OCI-M2 (cell line): ENCODE data around the gene IFFO2.

Experiments
- DNase-seq: peaks from one replicate; lab custom pipeline; 2025; ENCODE audit not compliant: unreplicated experiment; lab: John Stamatoyannopoulos, UW

IFFO2 gene

DNA sequence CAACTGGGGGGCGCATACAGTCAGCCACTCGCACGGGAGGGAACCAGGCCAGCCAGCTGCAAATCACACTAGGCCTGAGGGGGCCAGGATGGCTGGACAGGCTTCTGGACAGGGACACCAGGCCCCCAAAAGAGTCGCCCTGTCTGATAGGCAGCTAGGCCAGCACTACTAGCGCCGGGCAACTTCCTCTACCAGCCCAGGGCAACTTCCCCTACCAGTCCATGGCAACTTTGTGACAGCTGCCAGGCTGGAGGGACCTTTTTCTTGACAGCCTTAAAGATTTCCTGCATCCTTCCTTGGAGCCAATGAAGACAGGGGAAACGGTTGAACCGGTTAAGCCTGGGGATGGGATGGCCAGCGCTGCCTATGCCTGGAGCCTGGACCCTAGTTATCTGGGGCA lies 5.1 kb downstream of the IFFO2 start:
- DNase-seq, result no peak

DNA sequence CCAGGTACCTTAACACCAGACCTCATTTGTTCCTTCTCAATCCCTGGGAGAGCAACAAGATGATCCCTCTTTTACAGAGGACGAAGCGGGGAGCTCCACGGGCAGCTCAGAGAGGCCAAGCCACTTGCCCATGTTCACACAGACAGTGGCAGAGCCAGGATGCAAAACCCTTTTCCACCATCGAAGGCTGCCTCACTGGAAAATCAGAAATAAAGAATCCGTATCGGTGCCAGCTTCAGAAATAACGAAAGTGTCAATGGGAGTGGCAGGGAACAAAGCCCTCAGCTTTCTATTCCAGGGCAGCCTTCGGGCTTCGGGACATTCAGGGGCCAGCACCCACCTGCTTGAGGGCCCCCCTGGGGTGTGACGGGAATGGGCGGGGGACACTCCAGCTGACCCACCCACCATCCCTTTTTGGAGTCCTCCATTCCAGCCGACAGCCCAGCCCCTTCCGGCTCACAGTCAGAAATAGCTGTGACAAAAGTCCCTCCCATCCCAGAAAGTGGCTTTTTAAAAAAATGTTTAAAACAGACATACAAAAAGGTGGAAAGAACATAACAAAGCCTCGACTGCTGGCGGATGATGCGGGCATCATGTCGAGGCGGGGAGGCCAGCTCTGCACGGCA lies 6.0 kb downstream of the IFFO2 start:
- no peak for DNase-seq

- DNase-seq, result no peak
Observed at GRCh38 chr1:18949686-18950400, 6.6 kb downstream of the IFFO2 start.

- no peak for DNase-seq
Observed at GRCh38 chr1:18948913-18949685, 7.4 kb downstream of the IFFO2 start.

DNA sequence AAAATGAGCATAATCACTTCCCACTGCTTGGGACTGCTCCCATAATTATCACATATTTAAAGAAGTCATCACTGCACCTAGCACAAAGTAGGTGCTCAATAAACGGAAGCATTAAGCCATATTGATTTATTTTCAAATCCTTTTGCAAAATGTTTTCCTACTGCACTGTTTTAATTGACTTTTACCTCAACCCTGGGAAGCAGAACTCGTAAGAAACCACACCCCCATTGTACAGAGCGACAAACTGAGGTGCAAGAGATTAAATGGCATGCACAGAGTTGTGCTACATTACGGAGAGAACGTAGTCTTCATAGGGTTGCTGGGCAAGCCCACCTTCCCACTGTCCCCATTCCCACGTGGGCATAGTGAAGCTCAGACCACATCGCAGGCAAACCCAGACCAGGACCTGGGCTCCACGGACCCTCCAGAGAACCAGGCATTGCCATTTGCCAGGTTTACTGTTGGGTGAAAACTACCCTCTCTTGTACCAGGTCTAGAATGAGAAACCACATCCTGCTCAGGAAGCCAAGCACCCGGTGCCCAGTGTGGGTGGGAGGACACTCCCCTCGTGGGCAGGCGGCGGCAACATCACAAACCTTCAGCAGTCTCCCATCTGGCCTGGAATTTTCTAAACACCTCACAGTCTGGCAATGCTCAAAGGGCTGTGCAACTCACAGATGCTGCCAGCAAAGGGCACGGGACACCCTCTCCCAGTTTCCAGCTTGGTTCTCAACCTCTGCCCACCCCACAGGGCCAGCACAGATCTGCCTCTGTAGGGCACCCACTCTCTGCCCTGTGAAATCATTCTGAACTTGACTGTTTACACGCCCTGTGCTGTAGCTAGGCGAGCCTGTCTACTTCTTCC lies 8.2 kb downstream of the IFFO2 start:
- DNase-seq, result no peak

- DNase-seq, result no peak
Observed at GRCh38 chr1:18947570-18947969, 8.9 kb downstream of the IFFO2 start.

- no peak for DNase-seq
Observed at GRCh38 chr1:18946550-18947381, 9.7 kb downstream of the IFFO2 start.

DNA sequence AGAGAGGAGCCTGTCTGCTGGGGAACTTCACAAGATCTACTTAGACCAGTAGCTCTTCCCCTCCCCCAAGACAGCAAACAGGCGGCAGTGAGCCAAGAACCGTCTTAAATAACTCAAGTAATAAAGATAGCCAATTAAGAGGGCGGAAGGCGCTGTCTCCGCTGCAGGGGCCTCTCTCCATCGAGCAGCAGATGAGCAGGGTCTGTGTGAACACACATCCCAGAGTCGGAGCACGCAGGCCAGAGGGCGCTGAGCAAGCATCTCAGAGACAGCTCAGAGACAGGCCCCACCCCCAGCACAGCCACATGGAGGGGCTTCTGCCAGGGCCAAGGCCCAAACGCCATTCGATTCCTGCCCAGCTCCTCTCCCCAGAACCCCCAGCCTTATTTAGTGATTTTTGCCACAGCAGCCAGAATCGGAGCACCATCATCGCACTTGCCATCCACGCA lies 11.1 kb downstream of the IFFO2 start:
- DNase-seq, result no peak

DNA sequence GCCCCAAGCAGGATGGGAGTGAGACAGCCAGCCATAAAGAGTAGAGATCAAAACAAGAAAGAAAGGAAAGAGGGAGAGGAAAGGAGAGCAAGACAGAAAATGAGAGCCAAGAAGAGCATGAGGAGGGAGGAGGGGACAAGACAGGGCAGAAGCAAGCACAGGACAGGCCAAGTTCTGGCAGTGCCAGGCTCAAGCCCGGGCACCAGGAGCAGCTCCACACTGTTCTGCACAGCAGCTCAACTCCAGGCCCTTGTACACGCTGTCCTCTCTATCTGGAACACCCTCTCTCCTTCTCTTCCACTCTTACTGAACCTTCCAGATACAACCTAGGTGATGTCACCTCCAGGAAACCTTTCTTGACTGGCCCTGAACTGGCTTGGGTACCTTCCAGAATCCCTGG lies 11.7 kb downstream of the IFFO2 start:
- DNase-seq, result no peak

DNA sequence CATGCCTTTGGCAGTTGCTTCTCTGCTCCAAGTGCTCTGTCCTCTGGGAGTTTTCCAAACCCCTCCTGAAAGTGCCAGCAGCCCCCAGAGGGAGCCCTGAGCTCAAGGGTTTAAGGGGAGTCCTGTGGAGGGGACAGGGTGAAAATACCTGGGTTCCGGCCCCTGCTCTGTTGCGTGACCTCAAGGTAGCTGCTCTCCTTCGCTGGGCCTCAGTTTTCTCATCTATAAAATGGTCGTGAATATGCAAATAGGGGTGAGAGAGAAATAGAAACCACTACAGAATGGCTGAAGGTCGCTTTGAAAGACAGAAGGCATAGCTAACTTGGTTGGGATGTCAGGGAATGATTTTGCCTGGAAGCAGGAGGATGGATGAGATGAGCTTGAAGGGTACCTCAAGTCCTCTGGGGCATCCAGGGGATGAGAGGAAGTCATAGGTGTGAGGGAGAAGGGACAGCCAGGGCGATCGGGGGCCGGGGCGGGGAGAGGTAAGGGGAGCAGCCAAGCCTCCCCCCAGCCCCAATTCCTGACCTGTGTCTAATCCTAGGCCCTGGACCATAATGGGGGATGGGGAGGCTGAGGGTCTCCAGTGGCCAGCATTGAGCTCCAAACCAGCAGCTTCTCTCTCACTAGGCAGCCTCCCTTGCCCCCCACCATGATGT lies 12.4 kb downstream of the IFFO2 start:
- DNase-seq, result no peak

- no peak for DNase-seq
Observed at GRCh38 chr1:18943162-18943561, 13.3 kb downstream of the IFFO2 start.

DNA sequence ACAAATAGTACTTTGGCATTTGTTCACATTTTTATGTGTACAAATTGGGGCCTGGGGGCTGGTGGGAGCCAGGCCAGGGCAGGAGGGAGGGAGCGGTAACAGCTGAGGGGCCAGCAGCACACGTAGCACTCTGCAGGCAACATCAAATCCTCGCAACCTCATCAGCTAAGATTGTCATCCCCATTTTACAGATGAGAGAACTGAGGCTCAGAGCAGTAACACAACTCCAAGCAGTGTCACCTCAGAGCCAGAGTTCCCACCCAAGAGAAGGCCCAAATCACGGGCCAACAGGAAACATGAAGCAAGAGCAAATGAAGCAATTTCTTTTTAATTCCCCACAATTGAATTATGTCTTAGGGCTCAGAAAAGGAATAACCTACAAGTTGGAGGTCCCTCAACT lies 14.1 kb downstream of the IFFO2 start:
- no peak for DNase-seq

DNA sequence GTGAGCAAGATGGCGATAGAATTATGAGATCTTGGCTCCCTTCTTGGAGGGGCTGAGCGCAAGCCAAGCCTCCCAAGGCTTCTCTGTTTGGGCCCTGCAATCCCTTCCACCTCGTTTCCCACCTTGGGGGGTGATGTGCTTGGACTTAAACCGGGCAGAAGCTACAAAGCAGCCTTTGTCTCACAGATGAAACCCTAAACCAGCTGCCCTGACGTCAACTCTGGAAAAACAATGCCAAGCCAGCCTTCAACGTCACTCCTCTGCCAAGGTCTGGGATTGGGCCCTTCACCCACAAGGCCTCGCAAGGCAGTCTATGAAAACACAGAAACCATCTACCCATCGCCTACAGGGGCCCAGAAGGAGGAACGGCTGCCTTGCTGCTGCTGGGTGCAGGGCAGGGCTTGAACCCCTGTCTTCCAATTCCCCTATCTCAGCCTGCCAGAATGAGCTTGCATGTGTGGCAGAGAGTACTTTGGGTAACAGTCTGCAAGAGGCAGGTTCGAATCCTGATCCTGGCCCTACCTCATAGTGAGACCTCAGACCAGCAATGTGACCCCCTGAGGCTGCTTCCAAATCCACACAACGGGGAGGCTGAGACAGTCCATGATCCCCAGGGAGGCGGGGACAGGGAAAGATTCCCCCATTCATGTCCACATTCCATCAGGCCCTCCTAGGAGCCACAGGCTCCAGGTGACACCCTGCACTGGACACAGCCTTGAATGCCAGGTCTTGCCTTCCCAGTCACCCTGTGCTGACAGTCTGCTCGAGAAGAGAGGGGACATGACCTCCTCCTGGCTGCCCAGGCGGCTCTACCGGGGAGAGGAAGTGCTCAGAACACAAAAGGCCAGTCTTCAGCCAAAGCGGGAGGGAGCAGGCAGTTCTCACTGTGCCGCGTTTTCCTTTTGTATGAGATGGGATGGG lies 15.0 kb downstream of the IFFO2 start:
- no peak for DNase-seq

DNA sequence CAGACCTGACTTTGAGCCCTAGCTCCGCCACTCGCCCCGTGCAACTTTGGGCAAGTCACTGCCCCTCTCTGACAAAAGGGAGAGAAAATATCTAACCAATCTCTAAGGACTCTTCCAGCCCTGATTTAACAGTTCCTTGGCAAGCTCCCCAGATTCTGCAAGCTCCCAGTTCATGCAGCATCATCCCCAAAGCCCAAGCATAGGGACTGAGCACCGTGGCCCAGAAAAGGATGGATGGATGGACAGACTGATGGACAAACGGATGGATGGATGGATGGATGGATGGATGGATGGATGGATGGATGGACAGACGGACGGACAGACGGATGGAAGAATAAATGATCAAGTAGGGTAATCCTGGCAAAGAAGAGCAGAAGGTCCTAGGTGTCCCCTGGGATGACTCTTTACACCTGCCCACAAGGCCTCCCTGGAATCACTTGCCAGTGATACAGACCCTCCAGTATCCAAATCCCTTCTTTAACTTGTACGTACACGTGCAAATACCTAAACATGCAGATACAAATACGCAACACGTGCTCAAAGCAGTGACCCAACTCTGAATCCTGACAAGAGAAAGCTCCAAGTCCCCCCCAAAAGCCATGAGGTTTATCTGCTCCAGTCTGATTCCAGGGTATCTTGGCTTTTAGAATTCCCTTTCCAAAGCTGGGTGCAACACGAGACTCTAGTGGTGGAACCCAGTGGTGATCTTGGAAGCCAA lies 16.0 kb downstream of the IFFO2 start:
- no peak for DNase-seq

DNA sequence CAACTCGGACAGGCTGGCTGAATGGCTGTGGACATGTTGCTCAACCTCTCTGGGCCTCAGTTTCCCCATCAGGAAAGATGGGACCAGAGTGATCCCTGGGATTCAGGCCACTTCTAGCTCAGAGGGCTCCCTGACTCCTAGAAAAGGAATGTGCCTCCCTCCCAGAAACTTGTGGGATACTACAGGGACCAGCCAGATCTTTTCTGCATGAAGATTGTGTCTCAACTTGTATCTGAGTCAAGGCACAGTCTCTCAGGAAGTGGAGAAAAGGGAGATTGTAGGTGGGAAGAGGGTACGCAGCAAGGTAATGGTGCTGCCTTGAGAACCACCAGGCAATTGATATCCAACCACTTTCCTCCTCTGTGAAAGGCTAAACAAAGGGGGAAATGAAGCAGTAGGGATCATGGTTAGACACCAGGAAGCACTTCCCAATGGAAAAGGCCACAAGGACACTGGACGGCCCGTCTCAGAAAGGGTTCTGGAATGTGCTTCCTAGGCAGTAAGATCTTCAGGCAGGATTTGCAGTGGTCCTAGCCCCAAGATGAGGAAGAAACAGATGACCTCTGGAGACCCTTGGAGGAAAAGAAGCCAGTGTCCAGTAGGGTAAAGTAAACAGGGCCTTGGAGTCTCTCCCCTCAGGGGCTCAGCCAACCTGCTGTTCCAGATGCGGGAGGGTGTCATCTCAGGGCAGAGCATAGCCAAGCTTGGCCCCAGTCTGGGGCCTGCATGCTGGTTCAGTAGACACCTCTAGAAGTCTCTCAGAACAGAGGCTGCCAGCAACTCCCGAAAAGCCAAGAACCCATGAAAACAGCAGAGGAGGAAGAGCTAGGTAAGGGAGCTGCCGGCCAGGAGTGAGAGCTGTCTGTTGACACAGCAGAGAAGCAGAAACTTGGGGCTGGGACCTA lies 16.8 kb downstream of the IFFO2 start:
- no peak for DNase-seq

DNA sequence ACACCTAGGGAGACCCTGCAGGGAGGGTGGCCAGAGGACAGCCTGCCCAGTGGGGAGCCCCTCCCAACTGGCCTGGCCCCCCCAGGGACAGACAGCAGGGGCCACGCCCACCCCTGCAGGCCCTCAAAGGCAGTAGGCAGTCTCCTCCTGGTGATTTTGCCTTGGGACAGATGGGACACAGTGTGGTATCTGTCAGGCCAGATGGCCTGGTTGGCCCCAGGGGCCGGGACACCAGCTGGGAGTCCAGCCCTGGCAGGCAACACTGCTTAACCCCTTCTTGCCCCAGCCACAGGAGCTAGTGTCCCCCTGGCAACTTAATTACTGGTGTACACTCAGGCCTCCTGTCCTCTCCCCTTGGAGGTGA lies 17.8 kb downstream of the IFFO2 start:
- no peak for DNase-seq
